Activated T-cell treated with anti-CD3 and anti-CD28 coated beads, Interleukin-2, amount 50 U/mL, for 48 hours (primary cell): Measurements from ENCODE around the gene SPTBN5.

ENCODE experiments used
- DNase-seq, 2 experiments: peaks; one replicate each; pipeline ENCODE4 v3.0.0-alpha.2; 2020

The SPTBN5 gene

GRCh38 chr15:41882689-41883483, 11.0 kb downstream of the SPTBN5 start:
- DNase-seq: no peak

- no peak for DNase-seq
These were observed 11.7 kb downstream of the SPTBN5 start for GRCh38 chr15:41881920-41882688.

GRCh38 chr15:41881550-41881919, 12.3 kb downstream of the SPTBN5 start:
- DNase-seq: no peak

- DNase-seq: no peak
These were observed 12.8 kb downstream of the SPTBN5 start for GRCh38 chr15:41881086-41881485.

- no peak for DNase-seq
These were observed 13.5 kb downstream of the SPTBN5 start for GRCh38 chr15:41880156-41880877.

GRCh38 chr15:41879321-41879845, 14.5 kb downstream of the SPTBN5 start:
- no peak for DNase-seq

- no peak for DNase-seq
These were observed 15.5 kb downstream of the SPTBN5 start for GRCh38 chr15:41878355-41878699.

GRCh38 chr15:41877631-41878354, 16.1 kb downstream of the SPTBN5 start:
- DNase-seq: no peak

GRCh38 chr15:41876689-41877088, 17.2 kb downstream of the SPTBN5 start:
- no peak for DNase-seq

GRCh38 chr15:41876007-41876406, 17.8 kb downstream of the SPTBN5 start:
- DNase-seq: no peak

GRCh38 chr15:41874736-41875135, 19.1 kb downstream of the SPTBN5 start:
- DNase-seq: no peak

- no peak for DNase-seq
These were observed 20.1 kb downstream of the SPTBN5 start for GRCh38 chr15:41873711-41874110.

GRCh38 chr15:41872166-41872747, 21.6 kb downstream of the SPTBN5 start:
- no peak for DNase-seq

- DNase-seq: no peak
These were observed 22.5 kb downstream of the SPTBN5 start for GRCh38 chr15:41871175-41871905.

GRCh38 chr15:41870689-41871081, 23.2 kb downstream of the SPTBN5 start:
- peak; percentile 76 to 81 for DNase-seq

GRCh38 chr15:41869770-41870688, 23.8 kb downstream of the SPTBN5 start:
- DNase-seq: no peak

GRCh38 chr15:41868321-41868720, 25.5 kb downstream of the SPTBN5 start:
- no peak for DNase-seq

- DNase-seq: no peak
These were observed 26.8 kb downstream of the SPTBN5 start for GRCh38 chr15:41866872-41867579.

GRCh38 chr15:41866263-41866703, 27.6 kb downstream of the SPTBN5 start:
- DNase-seq: no peak
